CD14-positive monocyte (primary cell): ENCODE measurements around the gene SLC2A3. TPM values are rescaled to one million over a fixed set of nuclear protein-coding genes. Genes with fewer than 3 reads are reported as not detected.

Experiments used
- DNase-seq, 3 donors: peaks; one replicate each; pipeline ENCODE4 v3.0.0-alpha.2; 2011 to 2022
- H2AFZ ChIP-seq: 2 replicates; pipeline ENCODE4 v1.6.0; 2012; ENCODE audit warnings: mild to moderate bottlenecking, low read depth, low read length, inconsistent platforms; ENCODE audit not compliant: insufficient read depth, poor library complexity, severe bottlenecking
- H3K27ac ChIP-seq, 2 donors: 1 replicate in 1 of 2; 2 replicates in 1 of 2; pipeline ENCODE4 v1.5.1; 2012 to 2013; ENCODE audit warnings: low read length in 2 of 2, control low read depth in 1 of 2, inconsistent platforms in 1 of 2, low read depth in 1 of 2, mild to moderate bottlenecking in 1 of 2
- H3K27me3 ChIP-seq, 2 donors: one replicate each; pipeline versions ENCODE4 v1.6.0 to v1.6.1; 2011 to 2013; ENCODE audit warnings: low read length in 2 of 2; ENCODE audit not compliant: control insufficient read depth in 2 of 2, insufficient read depth in 2 of 2
- H3K36me3 ChIP-seq, 2 donors: replicated peaks in 1 of 2; 1 replicate in 1 of 2; 2 replicates in 1 of 2; pipeline versions ENCODE4 v1.5.1 to v1.6.1; 2012 to 2013; ENCODE audit warnings: low read length in 2 of 2, control low read depth in 1 of 2, inconsistent platforms in 1 of 2, mild to moderate bottlenecking in 1 of 2; ENCODE audit not compliant: insufficient read depth in 2 of 2, control insufficient read depth in 1 of 2
- H3K4me1 ChIP-seq, 2 donors: 1 replicate in 1 of 2; 2 replicates in 1 of 2; pipeline versions ENCODE4 v1.5.1 to v1.6.1; 2012 to 2013; ENCODE audit warnings: low read length in 2 of 2, control low read depth in 1 of 2, inconsistent platforms in 1 of 2, mild to moderate bottlenecking in 1 of 2, moderate library complexity in 1 of 2; ENCODE audit not compliant: insufficient read depth in 2 of 2, control insufficient read depth in 1 of 2
- H3K4me2 ChIP-seq: replicated peaks from 2 replicates; pipeline ENCODE3; 2012; ENCODE audit warnings: low read length, moderate library complexity, mild to moderate bottlenecking; ENCODE audit not compliant: poor library complexity, severe bottlenecking; ENCODE audit errors: extremely low read depth
- H3K4me3 ChIP-seq, 3 experiments: fragments of 200-600 bp in 1 of 3; sonication (generic) in 1 of 3; replicated peaks in 1 of 3; 1 replicate in 2 of 3; 2 replicates in 1 of 3; pipeline ENCODE4 v1.5.1; 2011 to 2013; ENCODE audit warnings: low read length in 3 of 3, mild to moderate bottlenecking in 3 of 3, control low read depth in 2 of 3, low read depth in 2 of 3, inconsistent platforms in 1 of 3, moderate library complexity in 1 of 3
- H3K79me2 ChIP-seq: 2 replicates; pipeline ENCODE4 v1.6.0; 2012; ENCODE audit warnings: mild to moderate bottlenecking, control low read depth, inconsistent platforms, low read length, moderate library complexity; ENCODE audit not compliant: insufficient read depth
- H3K9ac ChIP-seq: 2 replicates; pipeline ENCODE4 v1.6.0; 2017; ENCODE audit warnings: low read length, mild to moderate bottlenecking; ENCODE audit not compliant: insufficient read depth, poor library complexity, severe bottlenecking
- H3K9me3 ChIP-seq, 2 donors: replicated peaks in 1 of 2; 1 replicate in 1 of 2; 2 replicates in 1 of 2; pipeline versions ENCODE4 v1.5.1 to v1.6.1; 2012 to 2013; ENCODE audit warnings: low read length in 2 of 2, control low read depth in 1 of 2; ENCODE audit not compliant: control insufficient read depth in 1 of 2, insufficient read depth in 1 of 2
- H4K20me1 ChIP-seq: 2 replicates; pipeline ENCODE4 v1.6.0; 2012; ENCODE audit warnings: mild to moderate bottlenecking, low read length, control low read depth, moderate library complexity; ENCODE audit not compliant: insufficient read depth
- H3K27ac Mint-ChIP-seq, 7 donors: one replicate each; pipeline ENCODE4 v1.8.0; 2020; ENCODE audit warnings: mild to moderate bottlenecking in 7 of 7, mixed read lengths in 7 of 7, moderate library complexity in 6 of 7, inconsistent platforms in 2 of 7
- H3K27me3 Mint-ChIP-seq, 3 donors: one replicate each; pipeline ENCODE4 v1.8.0; 2021 to 2022; ENCODE audit warnings: low read depth in 3 of 3, mild to moderate bottlenecking in 3 of 3, mixed read lengths in 3 of 3, moderate library complexity in 3 of 3, inconsistent platforms in 1 of 3
- H3K36me3 Mint-ChIP-seq, 2 donors: one replicate each; pipeline ENCODE4 v1.8.0; 2020; ENCODE audit warnings: mixed read lengths in 2 of 2, inconsistent platforms in 1 of 2, mild to moderate bottlenecking in 1 of 2
- H3K4me1 Mint-ChIP-seq: one replicate; pipeline ENCODE4 v1.8.0; 2020; ENCODE audit warnings: mild to moderate bottlenecking, mixed read lengths
- H3K4me3 Mint-ChIP-seq, 2 donors: one replicate each; pipeline ENCODE4 v1.8.0; 2020; ENCODE audit warnings: mild to moderate bottlenecking in 2 of 2, mixed read lengths in 2 of 2, moderate library complexity in 1 of 2
- H3K9me3 Mint-ChIP-seq, 7 donors: one replicate each; pipeline ENCODE4 v1.8.0; 2020 to 2022; ENCODE audit warnings: mixed read lengths in 7 of 7, mild to moderate bottlenecking in 6 of 7, moderate library complexity in 6 of 7, inconsistent platforms in 2 of 7
- CTCF ChIP-seq: fragments of 200-600 bp; IDR thresholded peaks from one replicate; pipeline ENCODE4 v1.8.0; 2022; ENCODE audit warnings: antibody characterized with exemption, mild to moderate bottlenecking
- WGBS: methylation state at CpG from one replicate; pipeline ENCODE4 v1.1.5; 2013; ENCODE audit warnings: missing lambda C conversion rate; ENCODE audit not compliant: insufficient coverage; 5-methylcytosine and 5-hydroxymethylcytosine counted together
- intact Hi-C, 2 donors: fragments of 100-400 bp; cut with micrococcal nuclease; formaldehyde crosslinking; loops; one replicate each; pipeline versions ENCODE4 v1.15.0 to v1.15.1; 2023
- polyA plus RNA-seq, 3 donors: library from polyadenylated mRNA; depleted of rRNA in 1 of 3; unstranded in 2 of 3; stranded (reverse) in 1 of 3; fragments of 300-500 nt in 2 of 3; fragments of >200 nt in 1 of 3; fragmentation: Illumina TruSeq in 2 of 3; gene quantifications; 1 replicate in 2 of 3; 2 replicates in 1 of 3; pipeline ENCODE4 v1.2.3, GENCODE V29; 2012 to 2021

The SLC2A3 gene
- polyA plus RNA-seq, 3 donors, result 128 to 1,210 (median 179) TPM

GRCh38 chr12:7934889-7935492 lies 996 bp downstream of the SLC2A3 start:
- peaks cover 60% of the 10 kb centered on the region for H4K20me1 ChIP-seq
- H3K4me1 Mint-ChIP-seq, result peaks cover 11% of the 10 kb centered on the region
- H3K4me3 Mint-ChIP-seq, result no peak overlapping the region
- H2AFZ ChIP-seq, result no peak overlapping the region
- 96% methylated on average over 5 of the region's 16 CpGs for WGBS
- TF ChIP-seq CTCF, result no peak
- H3K4me3 ChIP-seq, result peak overlapping the region; percentile 70 to 100 (median 100)
- H3K4me1 ChIP-seq, result peaks cover 44 to 55% of the 10 kb centered on the region in 2 donors
- no peak for DNase-seq
- no peaks in the 10 kb centered on the region for H3K9me3 Mint-ChIP-seq
- H3K27ac Mint-ChIP-seq, result no peak overlapping the region
- peak overlapping the region; percentile 65 to 87 for H3K27ac ChIP-seq
- peaks cover 34 to 39% of the 10 kb centered on the region in 2 donors for H3K36me3 ChIP-seq
- no peaks in the 10 kb centered on the region for H3K27me3 ChIP-seq
- peak overlapping the region; percentile 80 for H3K9ac ChIP-seq
- H3K4me2 ChIP-seq, result peak overlapping the region; percentile 99
- H3K9me3 ChIP-seq, result no peaks in the 10 kb centered on the region
- intact Hi-C loops, result loop anchor here in 1 of 2 donors (10.0 kb wide), 1 partner anchor 70 kb away; no protein-coding TSS in a partner anchor
- no peaks in the 10 kb centered on the region for H3K27me3 Mint-ChIP-seq
- H3K36me3 Mint-ChIP-seq, result peaks cover 0 to 22% of the 10 kb centered on the region in 2 donors
- peaks cover 60% of the 10 kb centered on the region for H3K79me2 ChIP-seq

GRCh38 chr12:7934091-7934888 lies 1.7 kb downstream of the SLC2A3 start:
- WGBS, result 57% methylated on average over 8 of the region's 14 CpGs
- intact Hi-C loops, result loop anchor here in 1 of 2 donors (10.0 kb wide), 1 partner anchor 69 kb away; no protein-coding TSS in a partner anchor
- TF ChIP-seq CTCF, result no peak

More at GRCh38 chr12:7934091-7934888, 1.7 kb downstream of the SLC2A3 start:
- Mint-ChIP-seq H3K9me3 (no peaks in the 10 kb centered on the region), H3K27me3 (no peaks in the 10 kb centered on the region), H3K36me3 (peaks cover 0 to 28% of the 10 kb centered on the region in 2 donors), H3K4me3 (no peak overlapping the region), H3K27ac (no peak overlapping the region), H3K4me1 (peaks cover 11% of the 10 kb centered on the region)
- H2AFZ ChIP-seq, result no peak overlapping the region
- H4K20me1 ChIP-seq, result peaks cover 67% of the 10 kb centered on the region
- H3K9me3 ChIP-seq, result no peaks in the 10 kb centered on the region
- peak in 1 of 3 donors; percentile 36 for DNase-seq
- H3K9ac ChIP-seq, result peak overlapping the region; percentile 80
- peaks cover 62% of the 10 kb centered on the region for H3K79me2 ChIP-seq
- H3K27ac ChIP-seq, result peak overlapping the region; percentile 65 to 87
- H3K27me3 ChIP-seq, result no peaks in the 10 kb centered on the region
- peak overlapping the region; percentile 99 for H3K4me2 ChIP-seq
- H3K4me1 ChIP-seq, result peaks cover 44 to 55% of the 10 kb centered on the region in 2 donors
- H3K4me3 ChIP-seq, result peak overlapping the region; percentile 70 to 100 (median 100)
- peaks cover 41 to 46% of the 10 kb centered on the region in 2 donors for H3K36me3 ChIP-seq
